Duodenal mucosa (tissue), 2 donors: ENCODE measurements around the gene RSPH1.

ENCODE experiments used
- H3K27ac ChIP-seq: one replicate; pipeline ENCODE4 v1.7.0; 2013; ENCODE audit warnings: low read depth, low read length
- H3K27me3 ChIP-seq, 2 donors: one replicate each; pipeline ENCODE4 v1.7.0; 2013; ENCODE audit warnings: low read length in 2 of 2, control low read depth in 1 of 2; ENCODE audit not compliant: insufficient read depth in 2 of 2, control insufficient read depth in 1 of 2
- H3K36me3 ChIP-seq, 2 donors: one replicate each; pipeline ENCODE4 v1.7.0; 2013; ENCODE audit warnings: low read length in 2 of 2, control low read depth in 1 of 2; ENCODE audit not compliant: insufficient read depth in 2 of 2, control insufficient read depth in 1 of 2
- H3K4me1 ChIP-seq, 2 donors: one replicate each; pipeline ENCODE4 v1.7.0; 2013; ENCODE audit warnings: low read length in 2 of 2, control low read depth in 1 of 2; ENCODE audit not compliant: insufficient read depth in 2 of 2, control insufficient read depth in 1 of 2
- H3K4me3 ChIP-seq, 2 donors: one replicate each; pipeline ENCODE4 v1.7.0; 2013; ENCODE audit warnings: low read length in 2 of 2, low read depth in 1 of 2
- H3K9ac ChIP-seq, 2 donors: one replicate each; pipeline ENCODE4 v1.7.0; 2013; ENCODE audit warnings: low read length in 2 of 2, low read depth in 1 of 2
- H3K9me3 ChIP-seq, 2 donors: one replicate each; pipeline ENCODE4 v1.7.0; 2013; ENCODE audit warnings: low read length in 2 of 2, control low read depth in 1 of 2; ENCODE audit not compliant: control insufficient read depth in 1 of 2

Gene RSPH1

GRCh38 chr21:42452401-42453223, 43.4 kb downstream of the RSPH1 start:
- no peak overlapping the region for H3K27ac ChIP-seq
- peaks cover 22 to 46% of the 10 kb centered on the region in 2 donors for H3K4me1 ChIP-seq
- no peak overlapping the region for H3K9ac ChIP-seq
- H3K27me3 ChIP-seq: no peaks in the 10 kb centered on the region
- H3K4me3 ChIP-seq: no peak overlapping the region
- H3K36me3 ChIP-seq: peaks cover 0 to 3% of the 10 kb centered on the region in 2 donors
- H3K9me3 ChIP-seq: no peaks in the 10 kb centered on the region

GRCh38 chr21:42451941-42452340, 44.1 kb downstream of the RSPH1 start:
- Histone ChIP-seq H3K27ac (no peak overlapping the region), H3K4me3 (no peak overlapping the region), H3K27me3 (no peaks in the 10 kb centered on the region), H3K4me1 (peaks cover 20 to 40% of the 10 kb centered on the region in 2 donors), H3K9ac (no peak overlapping the region), H3K36me3 (peaks cover 0 to 3% of the 10 kb centered on the region in 2 donors), H3K9me3 (no peaks in the 10 kb centered on the region)

- H3K9ac ChIP-seq: no peak overlapping the region
Observed at GRCh38 chr21:42448686-42449085, 47.3 kb downstream of the RSPH1 start.

GRCh38 chr21:42447732-42448131, 48.3 kb downstream of the RSPH1 start:
- no peaks in the 10 kb centered on the region for H3K27me3 ChIP-seq
- peaks cover 0 to 3% of the 10 kb centered on the region in 2 donors for H3K36me3 ChIP-seq
- no peak overlapping the region for H3K27ac ChIP-seq
- H3K9me3 ChIP-seq: no peaks in the 10 kb centered on the region
- H3K9ac ChIP-seq: no peak overlapping the region
- H3K4me1 ChIP-seq: peaks cover 0 to 10% of the 10 kb centered on the region in 2 donors
- no peak overlapping the region for H3K4me3 ChIP-seq

More at GRCh38 chr21:42448686-42449085, 47.3 kb downstream of the RSPH1 start:
- Histone ChIP-seq H3K4me1 (peaks cover 8 to 15% of the 10 kb centered on the region in 2 donors), H3K9me3 (no peaks in the 10 kb centered on the region), H3K27ac (no peak overlapping the region), H3K4me3 (no peak overlapping the region), H3K36me3 (peaks cover 0 to 3% of the 10 kb centered on the region in 2 donors), H3K27me3 (no peaks in the 10 kb centered on the region)

GRCh38 chr21:42447182-42447581, 48.8 kb downstream of the RSPH1 start:
- H3K4me3 ChIP-seq: no peak overlapping the region
- no peak overlapping the region for H3K27ac ChIP-seq
- peaks cover 0 to 10% of the 10 kb centered on the region in 2 donors for H3K4me1 ChIP-seq
- peaks cover 0 to 3% of the 10 kb centered on the region in 2 donors for H3K36me3 ChIP-seq
- no peaks in the 10 kb centered on the region for H3K27me3 ChIP-seq
- no peaks in the 10 kb centered on the region for H3K9me3 ChIP-seq
- H3K9ac ChIP-seq: no peak overlapping the region

GRCh38 chr21:42446531-42446930, 49.5 kb downstream of the RSPH1 start:
- Histone ChIP-seq H3K9ac (no peak overlapping the region), H3K27me3 (no peaks in the 10 kb centered on the region), H3K27ac (no peak overlapping the region), H3K9me3 (no peaks in the 10 kb centered on the region), H3K4me3 (no peak overlapping the region), H3K4me1 (peaks cover 0 to 10% of the 10 kb centered on the region in 2 donors), H3K36me3 (peaks cover 0 to 3% of the 10 kb centered on the region in 2 donors)

GRCh38 chr21:42445311-42445710, 50.7 kb downstream of the RSPH1 start:
- H3K4me1 ChIP-seq: peaks cover 0 to under 1% of the 10 kb centered on the region in 2 donors
- H3K9ac ChIP-seq: no peak overlapping the region
- no peaks in the 10 kb centered on the region for H3K9me3 ChIP-seq
- H3K36me3 ChIP-seq: peaks cover 0 to 3% of the 10 kb centered on the region in 2 donors
- H3K27me3 ChIP-seq: no peaks in the 10 kb centered on the region
- no peak overlapping the region for H3K4me3 ChIP-seq
- no peak overlapping the region for H3K27ac ChIP-seq

GRCh38 chr21:42444745-42445059, 51.3 kb downstream of the RSPH1 start:
- H3K27me3 ChIP-seq: no peaks in the 10 kb centered on the region
- H3K36me3 ChIP-seq: peaks cover 0 to 3% of the 10 kb centered on the region in 2 donors
- no peaks in the 10 kb centered on the region for H3K4me1 ChIP-seq
- no peak overlapping the region for H3K9ac ChIP-seq
- no peak overlapping the region for H3K27ac ChIP-seq
- no peaks in the 10 kb centered on the region for H3K9me3 ChIP-seq
- no peak overlapping the region for H3K4me3 ChIP-seq

GRCh38 chr21:42443876-42444744, 51.9 kb downstream of the RSPH1 start:
- no peaks in the 10 kb centered on the region for H3K4me1 ChIP-seq
- no peaks in the 10 kb centered on the region for H3K9me3 ChIP-seq
- H3K27ac ChIP-seq: no peak overlapping the region
- H3K27me3 ChIP-seq: no peaks in the 10 kb centered on the region
- no peak overlapping the region for H3K4me3 ChIP-seq
- peaks cover 0 to 3% of the 10 kb centered on the region in 2 donors for H3K36me3 ChIP-seq
- no peak overlapping the region for H3K9ac ChIP-seq

- no peak overlapping the region for H3K27ac ChIP-seq
- H3K9ac ChIP-seq: no peak overlapping the region
- H3K4me1 ChIP-seq: no peaks in the 10 kb centered on the region
- no peaks in the 10 kb centered on the region for H3K27me3 ChIP-seq
- peaks cover 0 to 3% of the 10 kb centered on the region in 2 donors for H3K36me3 ChIP-seq
- no peaks in the 10 kb centered on the region for H3K9me3 ChIP-seq
- no peak overlapping the region for H3K4me3 ChIP-seq
Observed at GRCh38 chr21:42443181-42443785, 52.7 kb downstream of the RSPH1 start.
